HG03378 (cell line): Measurements from ENCODE around the gene ZMPSTE24.

Source experiments
- ATAC-seq: cut with Tn5 transposase; IDR thresholded peaks from one replicate; pipeline ENCODE4 v1.9.1; 2021; ENCODE audit warnings: mild to moderate bottlenecking, moderate library complexity; ENCODE audit not compliant: unreplicated experiment

The ZMPSTE24 gene

DNA sequence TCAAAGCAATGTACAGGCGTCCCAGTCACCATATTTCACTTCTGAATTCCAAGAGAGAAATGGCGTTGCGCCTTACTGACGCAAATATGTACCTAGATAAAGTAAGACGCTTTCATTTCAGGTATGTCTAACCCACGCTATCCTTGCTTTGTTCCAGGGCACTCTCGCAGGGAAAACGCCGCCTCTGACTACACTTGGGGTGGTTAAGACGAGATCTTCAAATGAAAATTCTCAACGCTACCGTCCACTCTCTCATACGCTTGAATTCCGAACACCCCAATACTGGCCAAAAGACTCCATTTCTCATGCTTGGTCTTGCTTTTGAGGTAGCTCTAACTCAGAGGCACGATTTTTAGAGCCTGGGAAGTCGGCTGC lies 736 bp upstream of the ZMPSTE24 start:
- ATAC-seq, result peak; percentile 17

DNA sequence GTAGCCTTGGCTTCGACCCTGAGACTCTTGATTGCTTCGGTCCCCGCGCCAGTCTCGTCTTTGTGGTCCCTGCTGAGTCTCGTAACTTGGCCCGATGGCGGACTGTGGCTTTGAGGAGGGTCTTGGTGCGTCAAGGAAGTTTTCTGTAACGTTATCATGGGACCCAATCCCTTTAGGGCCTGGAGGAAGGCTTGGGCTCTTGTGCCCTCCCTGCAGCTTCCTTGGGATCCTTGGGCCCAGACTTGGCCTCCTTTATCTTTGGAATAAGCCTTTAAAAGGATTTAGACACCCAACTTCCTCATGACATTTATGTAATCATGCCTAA lies 371 bp downstream of the ZMPSTE24 start:
- no peak for ATAC-seq

DNA sequence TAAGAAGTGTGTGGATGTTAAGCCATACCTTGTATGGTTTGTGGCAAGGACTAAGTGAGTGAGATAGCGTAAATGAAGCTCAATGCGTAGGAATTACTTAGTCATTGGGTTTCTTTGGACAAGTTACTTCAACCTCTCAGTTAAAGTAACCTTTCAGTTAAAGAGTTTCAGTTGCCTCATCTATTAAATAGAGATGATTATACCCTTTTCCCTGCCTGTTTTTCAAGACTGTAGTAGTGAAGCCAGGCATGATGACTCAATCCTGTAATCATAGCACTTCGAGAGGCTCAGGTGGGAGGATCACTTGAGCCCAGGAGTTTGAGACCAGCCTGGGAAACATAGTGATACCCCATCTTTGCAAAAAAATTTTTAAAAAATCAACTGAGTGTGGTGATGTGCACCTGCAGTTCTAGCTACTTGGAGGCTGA lies 6.3 kb downstream of the ZMPSTE24 start:
- no peak for ATAC-seq

DNA sequence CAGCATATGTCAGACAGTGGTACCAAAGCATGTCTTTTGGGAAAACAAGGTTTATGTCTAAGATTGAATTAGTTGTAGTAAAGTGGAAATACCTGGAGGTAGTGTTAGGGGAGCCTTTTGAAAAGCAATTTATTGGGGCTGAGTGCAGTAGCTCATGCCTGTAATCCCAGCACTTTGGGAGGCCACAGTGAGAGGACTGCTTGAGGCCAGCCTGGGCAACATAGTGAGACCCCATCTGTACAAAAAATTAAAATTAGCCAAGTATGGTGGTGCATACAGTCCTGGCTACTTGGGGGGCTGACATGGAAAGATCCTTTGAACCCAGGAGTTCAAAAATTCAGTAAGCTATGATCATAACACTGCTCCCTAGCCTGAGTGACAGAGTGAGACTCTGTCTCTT lies 7.3 kb downstream of the ZMPSTE24 start:
- no peak for ATAC-seq

DNA sequence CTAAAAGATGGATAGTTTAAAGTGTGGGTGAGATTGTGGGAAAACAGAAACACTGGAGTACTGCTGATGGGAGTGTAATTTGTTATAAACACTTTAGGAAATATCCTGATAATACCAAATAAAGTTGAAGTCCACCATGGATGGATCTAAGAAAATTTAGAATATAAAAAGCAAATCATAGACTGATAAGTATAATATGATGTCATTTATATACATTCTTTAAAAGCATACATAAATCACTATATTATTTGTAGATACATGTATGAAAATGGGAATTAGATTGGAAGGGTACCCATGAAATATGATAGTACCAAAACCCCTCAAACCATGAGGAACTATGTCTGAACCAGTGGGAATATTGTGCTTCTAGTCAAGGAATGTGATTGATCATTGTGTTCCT lies 7.9 kb downstream of the ZMPSTE24 start:
- ATAC-seq, result no peak

DNA sequence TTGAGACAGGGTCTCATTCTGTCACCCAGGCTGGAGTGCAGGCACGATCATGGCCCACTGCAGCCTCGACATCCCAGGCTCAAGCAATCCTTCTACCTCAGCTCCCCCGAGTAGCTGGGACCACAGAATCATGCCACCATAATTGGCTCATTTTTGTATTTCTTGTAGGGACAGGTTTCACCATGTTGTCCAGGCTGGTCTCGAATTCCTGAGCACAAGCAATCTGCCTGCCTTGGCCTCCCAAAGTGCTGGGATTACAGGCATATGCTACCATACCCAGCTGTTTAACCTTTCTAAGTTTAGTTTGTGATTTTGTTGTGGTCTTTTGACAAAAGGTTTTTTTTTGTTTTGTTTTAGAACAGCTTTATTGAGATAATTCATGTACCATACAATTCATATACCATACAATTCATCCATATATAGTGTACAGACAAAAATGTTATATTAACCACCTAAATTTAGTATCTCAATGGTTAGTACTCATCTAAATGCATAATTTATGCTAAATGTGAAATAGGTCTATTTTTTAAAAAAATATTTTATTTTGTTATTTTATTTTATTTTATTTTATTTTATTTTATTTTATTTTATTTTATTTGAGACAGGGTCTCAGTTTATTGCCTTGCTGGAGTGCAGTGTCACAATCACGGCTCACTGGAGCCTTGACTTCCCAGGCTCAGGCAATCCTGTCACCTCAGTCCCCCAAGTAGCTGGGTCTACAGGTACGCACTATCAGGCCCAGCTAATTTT lies 8.9 kb downstream of the ZMPSTE24 start:
- ATAC-seq, result no peak

DNA sequence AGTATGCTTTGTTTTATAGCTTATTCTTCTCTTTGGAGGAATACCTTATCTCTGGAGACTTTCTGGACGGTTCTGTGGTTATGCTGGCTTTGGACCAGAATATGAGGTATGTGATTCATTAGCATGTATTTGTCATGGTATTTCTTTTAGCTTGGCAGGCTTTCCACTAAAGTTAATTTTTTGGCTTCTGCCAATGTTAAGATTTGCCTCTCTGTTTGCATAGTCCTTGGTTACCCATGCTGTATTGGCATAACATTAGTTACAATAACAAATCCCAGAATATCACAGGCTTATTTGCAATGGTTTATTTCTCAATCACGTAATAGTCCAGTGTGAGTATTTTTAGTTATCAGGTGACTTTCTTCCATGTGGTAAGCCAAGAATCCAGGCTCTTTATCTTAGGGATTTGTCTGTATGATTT lies 9.7 kb downstream of the ZMPSTE24 start:
- no peak for ATAC-seq

DNA sequence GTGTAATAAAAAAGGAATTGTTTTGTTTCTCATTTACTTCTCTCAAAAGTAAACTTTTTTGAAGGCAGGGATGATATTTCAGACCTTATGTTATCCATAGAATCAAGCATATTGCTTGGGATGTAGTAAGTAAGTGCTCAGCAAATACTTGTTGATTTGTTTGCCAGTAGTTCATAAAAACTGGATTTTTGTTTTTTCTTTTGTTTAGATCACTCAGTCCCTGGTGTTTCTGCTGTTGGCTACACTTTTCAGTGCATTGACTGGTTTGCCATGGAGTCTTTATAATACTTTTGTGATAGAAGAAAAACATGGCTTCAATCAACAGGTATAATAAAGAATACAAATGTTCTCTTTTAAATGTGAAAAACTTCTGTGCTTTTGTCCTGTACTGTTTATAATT lies 10.2 kb downstream of the ZMPSTE24 start:
- no peak for ATAC-seq

DNA sequence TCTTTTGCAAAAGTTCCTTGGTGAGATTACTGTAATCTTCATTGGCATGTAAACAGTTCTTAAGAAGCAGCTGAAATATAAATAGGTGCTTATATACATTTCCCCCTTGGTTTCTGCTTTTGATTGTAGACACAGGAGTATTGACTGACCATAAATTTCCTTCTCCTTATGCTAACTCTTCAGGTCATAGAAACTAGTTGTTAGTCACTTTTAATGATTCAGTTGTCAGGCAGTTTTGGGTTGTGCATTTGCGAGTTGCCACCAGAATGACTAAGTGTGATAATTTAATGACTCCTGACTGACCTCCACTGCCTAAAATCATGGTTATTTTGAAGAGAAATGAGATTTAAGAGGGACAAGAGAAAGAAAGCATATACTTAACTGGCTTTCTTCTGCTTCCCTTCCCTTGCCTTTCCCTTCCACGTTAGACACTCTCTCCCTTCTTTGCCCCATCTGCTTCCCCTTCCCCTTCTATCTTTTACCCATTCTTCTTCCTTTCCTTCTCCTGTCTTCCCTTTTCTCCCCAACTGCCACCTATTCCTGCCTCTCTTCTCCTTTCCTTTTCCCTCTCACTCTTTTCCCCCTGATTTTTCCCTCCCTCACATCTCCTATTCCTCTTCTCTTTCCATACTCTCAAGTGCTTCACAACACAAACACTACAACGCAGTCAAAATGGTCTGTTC lies 12.3 kb downstream of the ZMPSTE24 start:
- no peak for ATAC-seq

DNA sequence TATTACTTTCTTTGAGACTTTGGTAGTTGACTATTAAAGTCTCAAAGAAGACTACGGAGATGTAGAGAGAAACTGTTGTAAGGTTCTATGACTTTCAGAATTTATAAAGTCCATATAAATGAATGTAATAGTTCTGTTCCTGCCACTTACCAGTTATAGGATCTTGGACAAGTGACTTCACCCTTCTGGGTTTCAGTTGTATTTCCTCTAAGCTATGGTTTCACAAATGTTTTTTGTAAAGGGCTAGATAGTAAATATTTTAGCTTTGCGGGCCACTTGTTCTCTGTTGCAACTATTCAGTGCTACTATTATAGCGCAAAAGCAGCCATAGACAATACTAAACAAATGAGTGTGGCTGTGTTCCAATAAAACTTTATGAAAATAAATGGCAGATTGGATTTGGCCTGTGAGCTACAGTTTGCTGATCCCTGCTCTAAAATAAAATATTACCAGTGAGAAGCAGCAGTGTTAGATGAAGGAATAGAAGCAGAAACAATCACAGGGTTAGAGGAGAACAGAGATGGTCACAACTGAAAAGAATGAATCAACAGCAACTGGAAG lies 14.7 kb downstream of the ZMPSTE24 start:
- ATAC-seq, result no peak

DNA sequence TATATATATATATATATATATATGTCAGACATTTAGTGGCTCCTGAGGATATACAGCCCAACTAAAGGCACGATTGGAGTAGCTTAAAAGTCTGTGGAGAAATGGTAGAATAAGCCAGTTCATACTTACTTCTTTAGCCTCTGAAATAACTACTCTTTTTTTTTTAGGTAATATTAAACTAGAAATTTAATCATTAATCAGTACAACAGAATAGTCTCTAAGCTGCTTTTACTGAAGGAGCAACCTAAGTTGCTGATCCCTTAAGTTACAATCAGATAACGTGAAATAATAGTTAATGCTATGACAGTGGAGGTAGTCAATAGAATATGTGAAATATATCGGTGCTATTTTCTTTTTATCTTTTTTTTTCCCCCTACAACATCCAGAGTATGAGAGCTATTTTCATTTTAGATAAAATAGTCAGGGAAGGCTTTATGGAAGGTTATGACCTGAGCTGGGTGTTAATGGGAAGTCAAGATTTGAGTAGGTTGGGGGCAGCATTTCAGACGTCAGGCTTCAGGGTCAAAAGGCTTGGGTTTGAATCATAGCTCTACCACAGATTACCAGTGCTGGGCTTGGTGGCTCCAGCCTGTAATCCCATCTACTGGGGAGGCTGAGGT lies 15.6 kb downstream of the ZMPSTE24 start:
- no peak for ATAC-seq

DNA sequence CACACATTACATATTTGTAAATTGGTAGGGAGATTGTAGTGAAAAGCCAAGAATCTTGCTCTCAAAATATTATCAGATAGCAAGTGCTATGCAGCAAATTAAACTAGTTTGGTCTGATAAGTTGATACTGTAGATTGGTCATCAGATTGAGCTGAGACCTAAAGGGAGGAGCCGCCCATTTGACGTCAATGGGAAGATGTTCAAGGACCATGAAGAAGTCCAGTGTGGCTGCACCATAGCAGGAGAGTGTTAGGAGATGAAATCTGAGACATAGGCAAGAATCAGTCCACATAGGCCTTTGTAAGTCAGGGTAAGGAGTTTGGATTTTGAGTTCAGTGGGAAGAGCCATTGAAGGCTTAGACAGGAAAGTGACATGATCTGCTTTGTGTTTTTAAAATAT lies 16.3 kb downstream of the ZMPSTE24 start:
- ATAC-seq, result no peak

DNA sequence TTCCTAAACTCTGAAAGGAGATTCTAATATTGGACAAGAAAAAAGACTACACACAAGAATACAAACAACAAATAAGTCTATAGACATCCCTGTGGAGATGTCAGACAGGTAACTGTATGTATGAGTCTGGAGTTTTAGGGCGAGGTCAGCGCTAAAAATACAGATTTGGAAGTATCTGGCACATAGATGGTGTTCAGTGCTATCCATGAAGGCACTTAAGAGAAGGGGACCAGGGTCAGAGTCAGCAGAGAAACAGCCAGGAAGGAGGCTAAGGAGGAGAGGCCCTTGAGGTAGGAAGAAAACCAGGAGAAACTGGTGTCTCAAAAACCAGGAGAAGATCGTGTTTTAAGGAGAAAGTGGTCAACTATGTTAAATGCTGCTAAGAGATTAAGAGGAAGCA lies 18.1 kb downstream of the ZMPSTE24 start:
- ATAC-seq, result no peak

DNA sequence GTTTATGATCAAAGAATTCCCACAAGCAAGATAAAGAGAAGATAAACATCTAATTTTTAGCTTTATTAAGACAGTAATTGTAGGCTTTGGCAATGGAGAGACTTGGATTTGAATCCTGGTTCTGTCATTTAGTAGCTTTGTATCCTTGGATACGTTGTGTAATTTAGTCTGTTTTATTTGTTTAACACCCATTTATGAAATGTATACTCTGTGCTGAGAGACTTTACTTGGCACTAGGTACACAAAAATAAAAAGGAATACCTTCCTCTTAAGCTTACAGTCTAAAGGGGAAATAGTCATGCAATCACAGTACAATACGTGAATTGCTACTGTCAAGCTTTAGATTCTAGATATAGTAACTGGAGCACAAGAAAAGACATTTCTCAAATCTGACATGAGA lies 23.8 kb downstream of the ZMPSTE24 start:
- ATAC-seq, result no peak

DNA sequence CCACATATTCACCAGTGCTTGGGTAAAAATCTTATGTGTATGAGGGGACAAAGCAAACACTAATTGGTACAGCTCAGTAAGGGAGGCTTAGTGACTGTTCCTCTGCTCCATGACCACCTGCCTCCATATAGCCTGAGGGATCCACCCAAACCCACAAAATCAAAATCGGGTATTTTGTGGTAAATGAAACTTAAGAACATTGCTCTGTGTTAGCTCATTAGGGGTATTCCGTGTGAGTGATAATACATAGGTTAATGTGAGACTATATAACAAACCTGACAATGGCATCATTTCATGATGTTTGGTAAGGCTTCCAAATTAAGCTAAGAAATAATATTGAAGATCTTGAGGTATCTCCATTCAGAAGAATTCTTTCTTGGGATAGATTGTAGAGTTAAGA lies 33.3 kb downstream of the ZMPSTE24 start:
- no peak for ATAC-seq

DNA sequence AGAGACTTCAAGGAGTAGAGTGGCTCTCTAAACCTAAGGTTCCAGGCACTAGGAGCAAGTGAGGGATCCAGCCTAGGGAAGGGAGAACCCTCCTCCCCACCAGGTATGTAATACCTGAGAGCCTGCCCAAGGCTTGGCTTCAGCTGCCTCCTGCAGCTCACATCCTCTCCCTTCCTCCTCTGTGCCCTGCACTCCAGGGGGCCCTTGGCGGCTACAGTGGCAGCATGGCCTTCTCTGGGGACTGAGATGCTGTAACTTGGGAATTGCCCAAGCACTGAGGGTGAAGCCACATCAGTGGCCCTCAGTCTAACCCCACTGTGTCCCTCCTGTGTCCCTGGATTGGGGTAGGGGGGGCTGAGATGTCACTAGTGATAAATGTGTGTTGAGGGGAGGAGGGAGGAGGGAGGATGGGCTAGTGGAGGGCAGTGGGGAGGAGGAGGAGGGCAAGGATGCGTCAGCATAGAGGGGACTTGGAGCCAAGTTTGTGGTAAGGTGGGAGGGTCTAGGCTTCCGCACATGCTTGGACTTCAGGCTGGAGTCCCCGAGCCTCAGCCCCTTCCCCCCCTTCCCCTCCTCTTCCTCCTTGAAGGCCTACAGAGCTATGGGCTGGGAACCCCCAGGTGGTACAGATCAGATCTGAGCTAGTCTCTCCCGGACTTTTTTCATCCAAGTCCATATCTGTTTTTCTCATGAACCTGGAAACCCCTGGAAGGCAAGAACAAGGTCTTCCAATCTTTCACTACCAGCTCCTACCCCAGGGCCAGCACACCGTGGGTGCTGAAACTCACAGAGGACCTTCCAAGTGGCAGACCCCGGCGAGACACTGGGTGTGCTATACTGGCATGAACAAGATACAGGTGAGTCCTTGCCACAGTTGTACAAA lies 41.6 kb downstream of the ZMPSTE24 start:
- ATAC-seq, result no peak

DNA sequence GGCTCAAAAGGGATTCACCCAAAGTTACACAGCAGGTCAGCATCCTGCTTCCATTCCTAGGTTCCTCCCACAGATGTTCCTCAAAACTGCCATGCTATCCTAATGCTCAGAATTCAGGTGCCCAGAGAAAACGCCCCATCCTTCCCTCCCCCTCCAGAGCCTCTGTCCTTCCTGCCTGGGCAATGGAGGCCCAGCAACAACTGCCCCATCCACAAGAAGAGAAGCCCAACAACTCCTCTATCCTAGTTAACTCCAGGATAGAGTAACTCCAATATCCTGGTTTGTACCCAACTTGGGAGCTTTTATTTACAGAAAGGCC lies 42.2 kb downstream of the ZMPSTE24 start:
- no peak for ATAC-seq

DNA sequence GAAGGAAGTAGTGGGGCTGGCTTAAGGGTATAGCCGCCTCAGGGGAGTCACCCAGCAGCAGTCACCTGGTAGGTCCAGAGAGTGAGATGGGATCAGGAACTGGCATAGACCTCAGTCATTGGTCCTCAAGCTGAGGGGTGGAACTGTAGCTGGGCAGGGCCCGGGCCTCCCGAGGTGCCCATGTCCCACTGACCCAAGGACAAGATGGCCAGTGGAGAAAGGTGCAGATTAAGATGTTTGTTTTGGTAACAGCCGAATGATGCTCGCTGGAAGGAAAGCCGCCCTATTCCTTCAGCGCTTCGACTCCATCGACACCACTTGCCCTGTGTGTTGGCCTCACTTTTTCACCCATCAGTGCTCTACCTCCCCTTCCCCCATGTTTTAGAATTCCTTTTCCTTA lies 42.6 kb downstream of the ZMPSTE24 start:
- no peak for ATAC-seq

DNA sequence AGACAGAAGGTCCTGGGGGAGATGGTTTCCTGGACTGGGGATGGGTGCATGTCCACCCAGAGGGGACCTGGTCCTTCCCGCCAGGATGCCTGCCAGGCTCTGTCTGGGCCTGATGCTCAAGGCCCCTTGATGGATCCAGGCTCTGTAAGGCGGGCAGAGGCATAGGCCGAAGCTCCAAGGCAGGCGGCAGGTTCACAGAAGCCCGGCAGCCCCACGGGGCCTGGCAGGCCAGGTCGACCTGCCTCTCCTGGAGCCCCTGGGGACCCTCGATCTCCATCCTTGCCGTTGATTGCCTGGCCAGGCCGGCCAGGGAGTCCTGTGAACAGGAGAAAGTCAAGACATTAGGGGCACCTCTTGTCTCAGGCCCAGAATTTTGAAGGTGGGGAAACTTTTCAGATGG lies 43.0 kb downstream of the ZMPSTE24 start:
- no peak for ATAC-seq

DNA sequence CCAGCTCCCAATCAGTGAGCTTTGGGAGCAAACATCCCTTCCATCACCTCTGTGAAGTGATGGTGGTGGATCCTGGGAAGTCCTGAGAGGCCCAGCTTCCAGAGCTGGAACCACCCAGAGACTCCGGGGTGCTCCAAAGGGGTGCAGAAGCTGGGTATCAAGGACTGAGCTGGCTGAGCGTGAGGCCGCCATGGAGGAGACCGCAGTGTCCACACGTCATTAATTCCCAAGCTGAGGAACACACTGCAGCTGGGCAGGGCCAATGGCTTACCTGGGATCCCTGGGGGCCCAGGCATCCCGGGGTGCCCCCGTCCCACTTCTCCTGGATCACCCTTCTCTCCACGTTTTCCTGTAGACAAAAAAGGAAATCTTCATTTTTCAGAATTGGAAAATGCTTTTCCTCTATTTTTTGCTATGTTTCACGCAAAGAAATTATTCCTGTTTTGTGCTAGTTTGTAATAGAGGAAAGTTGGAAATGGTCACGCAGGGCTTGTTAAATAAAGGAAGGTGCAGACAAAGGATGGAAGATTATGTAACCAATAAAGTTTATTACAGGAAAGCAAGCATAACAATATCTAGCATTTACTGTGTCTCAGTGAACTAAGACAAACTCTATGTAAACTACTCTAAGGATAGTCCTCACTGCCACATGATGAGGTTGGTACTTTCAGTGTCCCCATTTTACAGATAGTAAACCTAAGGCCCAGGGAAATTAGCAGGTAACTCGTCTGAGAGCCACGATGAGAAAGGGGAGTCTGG lies 43.7 kb downstream of the ZMPSTE24 start:
- ATAC-seq, result no peak

DNA sequence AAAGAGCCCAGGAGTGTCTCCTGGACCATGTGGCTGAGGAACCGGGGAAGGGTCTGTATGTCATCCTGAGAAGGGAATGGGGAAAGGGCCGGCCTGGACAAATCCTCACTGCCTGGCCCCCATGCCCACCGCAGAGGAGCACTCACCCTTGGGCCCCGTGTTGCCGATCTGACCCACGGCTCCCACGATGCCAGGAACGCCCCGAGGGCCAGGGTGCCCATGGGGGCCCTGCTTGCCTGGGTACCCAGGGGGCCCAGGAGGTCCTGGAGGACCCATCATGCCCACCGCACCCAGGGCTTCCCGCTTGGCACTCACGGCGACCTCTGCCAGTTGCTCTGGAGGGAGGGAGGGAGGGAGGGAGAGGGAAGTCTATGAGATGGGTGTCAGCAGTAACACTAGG lies 44.4 kb downstream of the ZMPSTE24 start:
- ATAC-seq, result no peak
